Measurements from ENCODE around the gene SEMA4D.

- TF ChIP-seq CTCF (IDR thresholded peaks at IDR 0.05) (no peak), POLR2AphosphoS5 (IDR thresholded peaks at IDR 0.05) (no peak), POLR2A (IDR thresholded peaks at IDR 0.05) (no peak)
These were observed 121.1 kb downstream of the SEMA4D start for GRCh38 chr9:89376741-89377351.
